ENCODE measurements around the gene FAM168A.

DNA sequence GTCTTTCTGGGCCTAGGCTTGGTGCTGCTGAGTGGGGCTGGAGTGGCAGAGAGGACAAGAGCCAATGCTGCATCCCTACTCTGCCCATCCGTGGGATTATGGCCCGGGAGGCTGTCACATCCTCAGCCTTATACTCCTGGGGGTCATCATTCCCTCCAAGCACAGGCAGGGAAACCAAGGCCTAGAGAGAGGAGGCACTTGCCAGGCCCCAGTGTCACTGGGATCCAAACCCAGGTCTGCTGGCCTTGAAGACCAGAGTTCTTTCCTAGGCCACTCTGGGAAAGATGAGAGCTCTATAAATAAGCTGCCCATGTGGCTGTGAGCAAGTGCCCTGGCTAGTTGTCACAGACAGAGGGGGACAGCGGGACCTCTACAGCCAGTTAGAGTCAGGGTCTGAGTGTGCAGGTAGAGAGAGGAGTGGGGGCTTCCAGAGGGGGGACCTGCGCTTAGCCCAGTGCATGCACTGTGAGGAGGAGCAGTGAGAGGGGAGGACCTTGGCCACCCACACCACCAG lies 217.0 kb downstream of the FAM168A start:
- TF ChIP-seq, protein P1, sequence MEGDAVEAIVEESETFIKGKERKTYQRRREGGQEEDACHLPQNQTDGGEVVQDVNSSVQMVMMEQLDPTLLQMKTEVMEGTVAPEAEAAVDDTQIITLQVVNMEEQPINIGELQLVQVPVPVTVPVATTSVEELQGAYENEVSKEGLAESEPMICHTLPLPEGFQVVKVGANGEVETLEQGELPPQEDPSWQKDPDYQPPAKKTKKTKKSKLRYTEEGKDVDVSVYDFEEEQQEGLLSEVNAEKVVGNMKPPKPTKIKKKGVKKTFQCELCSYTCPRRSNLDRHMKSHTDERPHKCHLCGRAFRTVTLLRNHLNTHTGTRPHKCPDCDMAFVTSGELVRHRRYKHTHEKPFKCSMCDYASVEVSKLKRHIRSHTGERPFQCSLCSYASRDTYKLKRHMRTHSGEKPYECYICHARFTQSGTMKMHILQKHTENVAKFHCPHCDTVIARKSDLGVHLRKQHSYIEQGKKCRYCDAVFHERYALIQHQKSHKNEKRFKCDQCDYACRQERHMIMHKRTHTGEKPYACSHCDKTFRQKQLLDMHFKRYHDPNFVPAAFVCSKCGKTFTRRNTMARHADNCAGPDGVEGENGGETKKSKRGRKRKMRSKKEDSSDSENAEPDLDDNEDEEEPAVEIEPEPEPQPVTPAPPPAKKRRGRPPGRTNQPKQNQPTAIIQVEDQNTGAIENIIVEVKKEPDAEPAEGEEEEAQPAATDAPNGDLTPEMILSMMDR (conservative IDR thresholded peaks at IDR 0.05 in 1 of 2, IDR thresholded peaks at IDR 0.05 in 1 of 2; ENCODE audit: low read depth in 1 of 2, low read length in 2 of 2): no peak
- TF ChIP-seq EZH2 (IDR thresholded peaks at IDR 0.05; ENCODE audit: low read length, missing control alignments): no peak
